ENCODE results near the gene ZIC2.
"Not testable (repeated sequence)": the region's sequence is repeated elsewhere in the genome, so short reads cannot be mapped to it uniquely, and the experiment has no call there.

Gene ZIC2

DNA sequence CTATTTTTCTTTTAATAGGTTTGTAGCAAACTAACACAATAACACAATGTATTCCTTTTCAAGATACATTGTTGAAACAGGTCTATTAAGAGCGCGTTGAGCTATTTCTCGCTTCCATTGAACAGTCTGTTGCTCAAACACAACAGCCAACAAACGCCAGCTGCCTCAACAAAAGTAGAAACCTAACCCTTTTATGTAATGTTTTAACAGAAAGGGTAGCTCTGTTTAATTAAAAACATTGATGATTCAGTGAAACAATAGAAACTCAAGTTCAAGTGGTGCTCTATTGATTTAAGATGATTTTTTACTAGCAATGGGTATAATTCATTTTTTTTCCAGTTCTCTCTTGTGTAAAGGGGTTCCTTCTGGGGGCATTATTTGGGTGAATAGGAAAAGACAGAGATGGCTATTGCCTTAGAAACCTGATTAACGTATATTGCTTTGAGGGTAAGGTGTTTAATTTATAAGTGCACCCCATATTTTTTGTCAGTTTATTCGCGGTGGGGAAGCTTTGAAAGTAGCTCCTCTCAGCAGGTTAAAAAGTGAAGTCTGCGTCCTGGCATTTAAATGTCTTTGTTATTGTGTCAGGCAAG is 14.9 kb downstream of the ZIC2 start:
- in situ Hi-C loops (cut with MboI; ENCODE audit: low sequenced_read_pairs) = no loop called here

DNA sequence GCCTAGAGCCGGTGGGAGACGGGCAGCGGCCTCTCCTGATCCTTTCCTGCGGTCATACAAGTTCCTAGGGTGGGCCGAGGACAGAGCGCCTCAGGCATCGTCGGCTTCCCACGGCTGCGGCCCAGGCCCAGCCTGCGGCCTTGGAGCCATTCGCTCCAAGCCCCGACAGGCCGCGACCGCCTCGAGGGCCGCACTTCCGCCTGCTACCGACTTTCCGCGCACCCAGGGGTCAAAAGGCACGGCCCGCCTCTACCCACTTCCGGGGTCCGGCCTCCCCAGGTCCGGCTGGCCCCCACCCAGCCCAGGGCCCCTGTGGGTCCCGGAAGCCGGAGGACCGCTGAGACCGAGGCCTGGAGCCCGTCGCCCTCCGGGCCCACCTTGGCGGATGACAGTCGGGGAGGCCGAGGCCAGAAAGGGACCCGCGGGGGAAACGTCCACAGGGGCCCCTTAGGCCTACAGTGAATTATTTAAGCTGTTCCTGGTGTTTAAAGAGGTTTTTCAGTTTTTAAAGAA is 16.2 kb downstream of the ZIC2 start:
- in situ Hi-C loops (cut with MboI; ENCODE audit: low sequenced_read_pairs) = no loop called here

DNA sequence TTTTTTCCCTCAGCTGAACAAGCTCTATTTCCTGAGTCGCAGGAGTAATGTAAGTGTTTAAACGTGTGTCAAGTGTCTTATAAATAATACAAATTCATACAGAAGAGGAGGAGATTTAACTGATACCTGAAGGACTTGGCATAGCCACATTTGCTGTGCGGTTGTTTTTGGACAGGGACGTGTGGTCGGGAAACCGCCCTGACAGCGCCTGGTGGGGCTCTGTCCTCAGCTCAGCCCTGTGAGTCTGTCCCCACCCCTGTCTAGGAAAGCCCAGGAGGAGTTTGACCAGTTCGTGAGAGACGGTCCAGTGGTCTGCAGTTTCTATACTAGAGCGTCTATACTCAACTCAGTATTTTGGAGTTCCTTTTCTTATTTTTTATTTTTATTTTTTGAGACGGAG is 16.7 kb downstream of the ZIC2 start:
- in situ Hi-C loops (cut with MboI; ENCODE audit: low sequenced_read_pairs) = no loop called here

DNA sequence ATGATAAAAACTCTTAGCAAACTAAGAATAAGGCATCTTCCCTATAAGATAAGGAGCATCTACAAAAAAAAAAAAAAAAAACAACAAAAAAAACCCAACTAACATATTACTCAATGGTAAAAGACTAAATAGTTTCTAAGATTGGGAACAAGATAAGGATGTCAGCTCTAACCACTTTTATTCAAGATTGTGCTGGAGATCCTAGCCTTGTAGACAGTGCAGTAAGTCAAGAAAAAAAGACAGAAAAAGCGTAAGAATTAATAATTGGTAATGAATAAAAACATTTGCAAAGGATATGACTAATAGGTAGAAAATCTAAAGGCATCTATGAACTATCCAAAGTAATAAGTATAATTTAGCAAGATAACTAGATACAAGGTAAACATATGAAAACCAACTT is 33.0 kb downstream of the ZIC2 start:
- in situ Hi-C loops (cut with MboI; ENCODE audit: low sequenced_read_pairs) = no loop called here

DNA sequence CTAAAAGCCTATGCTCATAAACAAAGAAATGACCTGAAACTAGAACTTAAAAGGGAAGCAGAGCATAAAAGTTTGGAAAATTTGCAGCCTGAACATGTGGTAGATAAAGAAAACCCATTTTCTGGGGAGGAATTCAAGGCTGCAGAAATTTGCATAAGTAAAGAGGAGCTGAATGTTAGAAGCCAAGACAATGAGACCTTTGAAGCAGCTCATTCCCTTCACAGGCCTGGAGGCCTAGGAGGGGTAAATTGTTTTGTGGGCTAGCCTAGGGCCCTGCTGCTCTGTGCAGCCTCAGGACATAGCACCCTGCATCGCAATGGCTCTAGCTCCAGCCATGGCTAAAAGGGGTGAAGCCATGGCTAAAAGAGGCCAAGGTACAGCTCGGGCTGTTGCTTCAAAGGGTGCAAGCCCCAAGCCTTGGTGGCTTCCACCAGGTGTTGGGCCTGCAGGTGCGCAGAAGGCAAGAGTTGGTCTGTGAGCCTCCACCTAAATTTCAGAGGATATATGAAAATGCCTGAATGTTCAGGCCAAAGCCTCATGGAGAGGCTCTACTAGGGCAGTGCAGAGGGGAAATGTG is 38.3 kb downstream of the ZIC2 start:
- in situ Hi-C loops (cut with MboI; ENCODE audit: low sequenced_read_pairs) = no loop called here

DNA sequence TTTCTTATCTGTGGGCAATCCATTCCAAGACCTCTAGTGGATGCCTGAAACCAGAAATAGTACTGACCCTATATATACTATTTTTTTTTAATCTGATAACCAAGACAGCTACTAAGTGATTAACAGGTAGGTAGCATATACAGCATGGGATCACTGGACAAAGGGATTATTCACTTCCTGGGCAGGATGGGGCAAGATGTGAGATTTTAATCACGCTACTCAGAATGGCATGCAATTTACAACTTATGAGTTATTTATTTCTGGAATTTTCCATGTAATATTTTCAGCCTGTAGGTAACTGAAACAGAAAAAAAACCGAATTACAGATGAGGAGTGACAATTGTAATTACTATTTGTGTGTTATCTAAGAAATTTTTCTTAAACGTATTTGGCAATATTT is 41.2 kb downstream of the ZIC2 start:
- in situ Hi-C loops (cut with MboI; ENCODE audit: low sequenced_read_pairs) = no loop called here

DNA sequence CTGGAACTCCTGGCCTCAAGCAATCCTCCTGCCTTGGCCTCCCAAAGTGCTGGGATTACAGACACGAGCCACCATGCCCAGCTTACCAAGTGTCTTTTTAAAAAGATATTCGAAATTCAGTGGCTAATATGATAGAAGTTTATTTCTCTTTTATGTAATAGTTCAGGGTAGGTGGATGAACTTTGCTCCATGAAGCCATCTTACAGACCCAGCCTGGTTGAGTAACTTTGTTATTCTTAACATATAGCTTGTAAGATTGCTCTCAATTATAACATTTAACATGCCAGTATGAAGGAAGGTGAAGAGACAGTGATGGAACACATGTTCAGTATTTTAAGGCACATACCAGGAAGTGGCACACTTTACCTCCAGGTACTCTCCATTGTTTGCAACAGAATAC is 42.4 kb downstream of the ZIC2 start:
- in situ Hi-C loops (cut with MboI; ENCODE audit: low sequenced_read_pairs) = no loop called here

DNA sequence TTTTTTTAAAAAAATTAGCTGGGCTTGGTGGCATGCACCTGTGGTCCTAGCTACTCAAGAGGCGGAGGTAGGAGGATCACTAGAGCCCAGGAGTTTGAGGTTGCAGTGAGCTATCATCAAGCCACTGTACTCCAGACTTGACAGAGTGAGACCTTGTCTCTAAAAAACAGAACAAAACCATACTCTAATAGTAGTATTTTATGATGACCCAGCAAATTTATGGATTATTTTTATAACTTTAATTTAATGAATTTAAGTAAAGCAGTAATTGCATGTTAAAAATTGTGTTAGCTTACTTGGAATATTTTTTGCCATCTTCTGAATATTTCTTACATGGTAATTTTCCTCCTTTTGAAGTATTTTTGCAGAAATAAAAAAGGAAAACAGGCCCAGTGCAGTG is 48.3 kb downstream of the ZIC2 start:
- in situ Hi-C loops (cut with MboI; ENCODE audit: low sequenced_read_pairs) = no loop called here

DNA sequence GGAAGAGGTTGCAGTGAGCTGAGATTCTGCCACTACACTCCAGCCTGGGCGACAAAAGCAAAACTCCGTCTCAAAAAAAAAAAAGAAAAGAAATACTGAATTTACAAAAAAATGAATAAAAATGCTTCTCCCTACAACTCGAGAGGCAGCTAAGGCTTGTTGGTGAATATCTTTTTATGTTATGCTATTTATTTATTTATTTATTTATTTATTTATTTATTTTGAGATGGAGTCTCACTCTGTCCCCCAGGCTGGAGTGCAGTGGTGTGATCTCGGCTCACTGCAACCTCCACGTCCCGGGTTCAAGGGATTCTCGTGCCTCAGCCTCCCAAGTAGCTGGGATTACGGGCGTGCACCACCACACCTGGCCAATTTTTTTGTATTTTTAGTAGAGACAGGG is 51.1 kb downstream of the ZIC2 start:
- in situ Hi-C loops (cut with MboI; ENCODE audit: low sequenced_read_pairs) = not testable (repeated sequence)

DNA sequence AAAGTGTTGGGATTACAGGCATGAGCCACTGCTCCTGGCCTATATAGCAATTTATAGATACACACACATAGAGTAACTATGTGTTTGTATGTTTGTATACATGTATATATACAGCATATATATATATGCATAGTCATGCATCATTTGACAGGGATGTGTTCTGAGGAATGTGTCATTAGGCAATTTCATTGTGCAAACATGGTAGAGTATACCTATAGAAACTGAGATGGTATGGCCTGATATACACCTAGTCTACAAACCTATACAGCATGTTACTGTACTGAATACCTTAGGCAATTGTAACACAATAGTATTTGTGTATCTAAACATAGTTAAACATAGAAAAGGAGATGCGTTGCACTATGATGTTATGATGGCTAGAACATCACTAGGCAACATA is 54.4 kb downstream of the ZIC2 start:
- in situ Hi-C loops (cut with MboI; ENCODE audit: low sequenced_read_pairs) = no loop called here

Data from HL-60/S4 (cell line).